HepG2 (cell line): Measurements from ENCODE around the gene COASY. TPM values are rescaled to one million over a fixed set of nuclear protein-coding genes. Genes with fewer than 3 reads are reported as not detected.
A peak's percentile ranks its signal among the peaks of the same experiment; 100 is the strongest.

Experiments used
- ATRX ChIP-seq: sonication (generic); formaldehyde crosslinking; IDR thresholded peaks from 2 replicates; pipeline ENCODE4 v1.4.0; 2020; ENCODE audit warnings: missing genetic modification reagents, borderline replicate concordance
- CEBPG ChIP-seq: IDR thresholded peaks from 2 replicates; pipeline ENCODE4 v1.6.1; 2016
- GPN1 ChIP-seq: sonication (generic); formaldehyde crosslinking; IDR thresholded peaks from 2 replicates; pipeline ENCODE4 v1.5.1; 2020; ENCODE audit warnings: missing genetic modification reagents, borderline replicate concordance
- IRX3 ChIP-seq: sonication (generic); formaldehyde crosslinking; IDR thresholded peaks from 2 replicates; pipeline ENCODE4 v1.8.1; 2023; ENCODE audit warnings: mild to moderate bottlenecking, low read depth, missing genetic modification reagents, borderline replicate concordance
- JARID2 ChIP-seq: sonication (generic); formaldehyde crosslinking; IDR thresholded peaks from 2 replicates; pipeline ENCODE4 v1.8.1; 2023; ENCODE audit warnings: missing genetic modification reagents, inconsistent platforms; ENCODE audit not compliant: insufficient replicate concordance
- KLF9 ChIP-seq: IDR thresholded peaks from 2 replicates; pipeline ENCODE4 v1.6.1; 2016; ENCODE audit warnings: low read depth
- PHF8 ChIP-seq: sonication (generic); formaldehyde crosslinking; IDR thresholded peaks from 2 replicates; pipeline ENCODE4 v1.5.0; 2020; ENCODE audit warnings: missing genetic modification reagents
- RAD21 ChIP-seq: fragments of 450-650 bp; formaldehyde crosslinking; IDR thresholded peaks from 2 replicates; pipeline ENCODE4 v1.5.0; 2020; ENCODE audit warnings: mild to moderate bottlenecking
- ZBTB42 ChIP-seq: sonication (generic); formaldehyde crosslinking; IDR thresholded peaks from 2 replicates; pipeline ENCODE4 v1.5.0; 2020; ENCODE audit warnings: mild to moderate bottlenecking, missing genetic modification reagents
- ZNF232 ChIP-seq: sonication (generic); formaldehyde crosslinking; IDR thresholded peaks from 2 replicates; pipeline ENCODE4 v1.4.0; 2020; ENCODE audit warnings: missing genetic modification reagents, borderline replicate concordance
- ZNF570 ChIP-seq: sonication (generic); formaldehyde crosslinking; IDR thresholded peaks from 2 replicates; pipeline ENCODE4 v1.4.0; 2020; ENCODE audit warnings: mild to moderate bottlenecking, missing genetic modification reagents, borderline replicate concordance
- ZNF660 ChIP-seq: sonication (generic); formaldehyde crosslinking; IDR thresholded peaks from 2 replicates; pipeline ENCODE4 v1.5.1; 2020; ENCODE audit warnings: mild to moderate bottlenecking, low read depth, missing genetic modification reagents, borderline replicate concordance
- ZNF672 ChIP-seq: sonication (generic); formaldehyde crosslinking; IDR thresholded peaks from 2 replicates; pipeline ENCODE4 v1.8.1; 2022; ENCODE audit warnings: missing genetic modification reagents
- ZNF782 ChIP-seq: sonication (generic); formaldehyde crosslinking; IDR thresholded peaks from 2 replicates; pipeline ENCODE4 v1.4.0; 2020; ENCODE audit warnings: missing genetic modification reagents, mild to moderate bottlenecking, borderline replicate concordance
- ZNF83 ChIP-seq: sonication (generic); formaldehyde crosslinking; IDR thresholded peaks from 2 replicates; pipeline ENCODE4 v1.4.0; 2020; ENCODE audit warnings: missing genetic modification reagents, mild to moderate bottlenecking, borderline replicate concordance
- polyA plus RNA-seq, 8 experiments: library from polyadenylated mRNA; depleted of rRNA in 3 of 8; stranded (reverse) in 7 of 8; unstranded in 1 of 8; fragments of >200 nt; fragmentation: Illumina TruSeq in 4 of 8; extraction: Trizol in 4 of 8; gene quantifications; 2 replicates each; pipeline versions ENCODE4 v1.2.1 to v1.2.3, GENCODE V29; 2011 to 2016; ENCODE audit warnings: low read depth in 4 of 8, missing spikeins in 1 of 8, mixed read lengths in 1 of 8; ENCODE audit not compliant: insufficient read depth in 1 of 8
- total RNA-seq, 5 experiments: library from RNA; depleted of rRNA; stranded (reverse); fragments of >200 nt; fragmentation: Illumina TruSeq; extraction: Trizol; gene quantifications; 2 replicates each; pipeline ENCODE4 v1.2.3, GENCODE V29; 2016; ENCODE audit warnings: low read depth in 1 of 5
- TF ChIP-seq, protein P1 (sequence below): sonication (generic); formaldehyde crosslinking; IDR thresholded peaks from 2 replicates; pipeline ENCODE4 v1.9.0; 2022; ENCODE audit warnings: missing genetic modification reagents, mild to moderate bottlenecking, borderline replicate concordance
- TF ChIP-seq, protein P2 (sequence below): sonication (generic); formaldehyde crosslinking; IDR thresholded peaks from 2 replicates; pipeline ENCODE4 v1.5.0; 2020; ENCODE audit warnings: mild to moderate bottlenecking, low read depth, missing genetic modification reagents, borderline replicate concordance
- TF ChIP-seq, protein P3 (sequence below): sonication (generic); formaldehyde crosslinking; IDR thresholded peaks from 2 replicates; pipeline ENCODE4 v1.9.0; 2021; ENCODE audit warnings: missing genetic modification reagents, mild to moderate bottlenecking, borderline replicate concordance
- TF ChIP-seq, protein P4 (sequence below): sonication (generic); formaldehyde crosslinking; IDR thresholded peaks from 2 replicates; pipeline ENCODE4 v1.8.0; 2022; ENCODE audit warnings: mild to moderate bottlenecking, missing genetic modification reagents
- TF ChIP-seq, protein P5 (sequence below): sonication (generic); formaldehyde crosslinking; IDR thresholded peaks from 2 replicates; pipeline ENCODE4 v1.4.0; 2020; ENCODE audit warnings: mild to moderate bottlenecking, missing genetic modification reagents
- TF ChIP-seq, protein P6 (sequence below): sonication (generic); formaldehyde crosslinking; IDR thresholded peaks from 2 replicates; pipeline ENCODE4 v1.5.1; 2020; ENCODE audit warnings: missing genetic modification reagents, mild to moderate bottlenecking, borderline replicate concordance

Gene COASY
- total and polyA plus RNA-seq, 2 of the 13 experiments (the other 11 are each of a cell fraction or from before 2014, with no cell fraction given) = 90.7 to 125 TPM

DNA sequence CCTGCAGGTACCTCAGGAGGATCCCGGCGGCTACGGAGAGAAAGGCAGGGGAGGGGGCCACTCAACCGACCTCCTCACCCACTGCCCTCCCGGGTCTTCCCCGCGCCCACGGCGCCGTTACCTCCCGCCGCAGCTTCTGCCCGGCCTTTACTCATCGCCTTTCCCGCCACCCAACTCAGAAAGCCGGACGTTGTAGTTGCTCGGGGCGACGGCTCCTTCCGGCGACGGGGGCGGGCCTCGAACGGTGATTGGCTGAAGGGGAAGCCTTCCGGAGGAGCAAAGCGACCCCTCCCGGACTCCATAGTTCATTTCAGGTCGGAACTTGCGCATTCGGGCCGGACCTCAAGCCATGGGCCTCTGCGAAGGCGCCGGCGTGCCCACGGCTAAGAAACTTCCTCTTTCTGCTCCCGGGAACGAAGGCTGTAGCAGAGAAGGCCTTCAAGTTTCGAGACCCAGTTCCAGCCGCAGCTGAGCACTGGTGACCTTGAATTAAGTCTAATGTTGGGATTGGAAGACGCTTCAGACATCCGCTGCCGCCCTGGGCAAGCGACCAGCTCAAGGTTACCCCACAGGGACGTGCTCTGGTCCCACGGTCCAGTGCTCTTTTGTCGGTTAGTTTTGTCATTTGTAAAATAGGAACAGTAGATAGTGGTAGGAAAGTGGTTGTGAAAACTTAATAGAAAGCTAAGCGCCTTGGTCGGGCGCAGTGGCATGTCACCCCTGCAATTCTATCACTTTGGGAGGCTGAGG lies 15.8 kb downstream of the COASY start, which contains the start of gene PSMC3IP (continued):
- TF ChIP-seq, protein P1, sequence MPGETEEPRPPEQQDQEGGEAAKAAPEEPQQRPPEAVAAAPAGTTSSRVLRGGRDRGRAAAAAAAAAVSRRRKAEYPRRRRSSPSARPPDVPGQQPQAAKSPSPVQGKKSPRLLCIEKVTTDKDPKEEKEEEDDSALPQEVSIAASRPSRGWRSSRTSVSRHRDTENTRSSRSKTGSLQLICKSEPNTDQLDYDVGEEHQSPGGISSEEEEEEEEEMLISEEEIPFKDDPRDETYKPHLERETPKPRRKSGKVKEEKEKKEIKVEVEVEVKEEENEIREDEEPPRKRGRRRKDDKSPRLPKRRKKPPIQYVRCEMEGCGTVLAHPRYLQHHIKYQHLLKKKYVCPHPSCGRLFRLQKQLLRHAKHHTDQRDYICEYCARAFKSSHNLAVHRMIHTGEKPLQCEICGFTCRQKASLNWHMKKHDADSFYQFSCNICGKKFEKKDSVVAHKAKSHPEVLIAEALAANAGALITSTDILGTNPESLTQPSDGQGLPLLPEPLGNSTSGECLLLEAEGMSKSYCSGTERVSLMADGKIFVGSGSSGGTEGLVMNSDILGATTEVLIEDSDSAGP (CRISPR knock-in tag) = peak; percentile 91; the same call in 1 of the 2 replicates
- TF ChIP-seq KLF9 (CRISPR knock-in tag) (peak; percentile 84; the same call in 1 of the 2 replicates), ZNF672 (CRISPR knock-in tag) (no peak), IRX3 (CRISPR knock-in tag) (peak; percentile 89), ZNF782 (CRISPR knock-in tag) (peak; percentile 37), ATRX (CRISPR knock-in tag) (no peak), ZBTB42 (CRISPR knock-in tag) (no peak; the same call in 1 of the 2 replicates), ZNF83 (CRISPR knock-in tag) (no peak), GPN1 (CRISPR knock-in tag) (no peak), PHF8 (CRISPR knock-in tag) (peak; percentile 91), JARID2 (CRISPR knock-in tag) (peak; percentile 64), RAD21 (CRISPR knock-in tag) (peak; percentile 59; the same call in 1 of the 2 replicates), ZNF232 (CRISPR knock-in tag) (peak; percentile 80; the same call in 1 of the 2 replicates), ZNF660 (no peak), CEBPG (CRISPR knock-in tag) (peak; percentile 42), ZNF570 (CRISPR knock-in tag) (peak; percentile 26; the same call in 1 of the 2 replicates)
- TF ChIP-seq, protein P2, sequence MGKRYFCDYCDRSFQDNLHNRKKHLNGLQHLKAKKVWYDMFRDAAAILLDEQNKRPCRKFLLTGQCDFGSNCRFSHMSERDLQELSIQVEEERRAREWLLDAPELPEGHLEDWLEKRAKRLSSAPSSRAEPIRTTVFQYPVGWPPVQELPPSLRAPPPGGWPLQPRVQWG (CRISPR knock-in tag) = no peak
- TF ChIP-seq, protein P3, sequence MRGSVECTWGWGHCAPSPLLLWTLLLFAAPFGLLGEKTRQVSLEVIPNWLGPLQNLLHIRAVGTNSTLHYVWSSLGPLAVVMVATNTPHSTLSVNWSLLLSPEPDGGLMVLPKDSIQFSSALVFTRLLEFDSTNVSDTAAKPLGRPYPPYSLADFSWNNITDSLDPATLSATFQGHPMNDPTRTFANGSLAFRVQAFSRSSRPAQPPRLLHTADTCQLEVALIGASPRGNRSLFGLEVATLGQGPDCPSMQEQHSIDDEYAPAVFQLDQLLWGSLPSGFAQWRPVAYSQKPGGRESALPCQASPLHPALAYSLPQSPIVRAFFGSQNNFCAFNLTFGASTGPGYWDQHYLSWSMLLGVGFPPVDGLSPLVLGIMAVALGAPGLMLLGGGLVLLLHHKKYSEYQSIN (CRISPR knock-in tag) = no peak
- TF ChIP-seq, protein P4, sequence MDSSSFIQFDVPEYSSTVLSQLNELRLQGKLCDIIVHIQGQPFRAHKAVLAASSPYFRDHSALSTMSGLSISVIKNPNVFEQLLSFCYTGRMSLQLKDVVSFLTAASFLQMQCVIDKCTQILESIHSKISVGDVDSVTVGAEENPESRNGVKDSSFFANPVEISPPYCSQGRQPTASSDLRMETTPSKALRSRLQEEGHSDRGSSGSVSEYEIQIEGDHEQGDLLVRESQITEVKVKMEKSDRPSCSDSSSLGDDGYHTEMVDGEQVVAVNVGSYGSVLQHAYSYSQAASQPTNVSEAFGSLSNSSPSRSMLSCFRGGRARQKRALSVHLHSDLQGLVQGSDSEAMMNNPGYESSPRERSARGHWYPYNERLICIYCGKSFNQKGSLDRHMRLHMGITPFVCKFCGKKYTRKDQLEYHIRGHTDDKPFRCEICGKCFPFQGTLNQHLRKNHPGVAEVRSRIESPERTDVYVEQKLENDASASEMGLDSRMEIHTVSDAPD = no peak; the same call in 1 of the 2 replicates
- TF ChIP-seq, protein P5, sequence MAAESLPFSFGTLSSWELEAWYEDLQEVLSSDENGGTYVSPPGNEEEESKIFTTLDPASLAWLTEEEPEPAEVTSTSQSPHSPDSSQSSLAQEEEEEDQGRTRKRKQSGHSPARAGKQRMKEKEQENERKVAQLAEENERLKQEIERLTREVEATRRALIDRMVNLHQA (CRISPR knock-in tag) = 0 out of 2 replicates have a peak, but pooled peaks have one; percentile 54
- TF ChIP-seq, protein P6, sequence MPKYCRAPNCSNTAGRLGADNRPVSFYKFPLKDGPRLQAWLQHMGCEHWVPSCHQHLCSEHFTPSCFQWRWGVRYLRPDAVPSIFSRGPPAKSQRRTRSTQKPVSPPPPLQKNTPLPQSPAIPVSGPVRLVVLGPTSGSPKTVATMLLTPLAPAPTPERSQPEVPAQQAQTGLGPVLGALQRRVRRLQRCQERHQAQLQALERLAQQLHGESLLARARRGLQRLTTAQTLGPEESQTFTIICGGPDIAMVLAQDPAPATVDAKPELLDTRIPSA (CRISPR knock-in tag) = no peak
